IPS DF 4.7 (cell line): ENCODE data around the gene PLB1.

Experiments used
- DNase-seq: peaks from one replicate; pipeline ENCODE4 v3.0.0-alpha.2; 2013; ENCODE audit warnings: low spot score; ENCODE audit errors: extremely low read depth

Gene PLB1

DNA sequence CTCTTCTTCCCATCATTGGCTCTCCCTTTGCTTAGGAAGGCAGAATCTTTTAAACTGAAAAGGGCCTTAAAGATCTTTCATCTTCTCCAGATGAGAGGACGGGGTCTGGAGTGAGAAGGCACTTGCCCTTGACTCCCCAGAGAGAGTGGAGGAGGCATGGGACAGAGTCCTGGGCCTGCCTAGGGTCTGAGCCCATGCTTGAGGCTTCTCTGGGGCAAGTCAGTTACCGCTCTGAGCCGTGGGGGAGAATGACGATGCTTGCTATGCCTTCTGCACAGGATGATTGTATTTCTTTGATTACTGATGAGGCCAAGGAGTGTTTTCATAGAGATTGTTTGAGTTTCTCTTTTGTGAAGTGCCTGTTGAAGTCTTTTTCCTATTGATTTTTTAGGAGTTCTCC is 921 bp downstream of the PLB1 start:
- DNase-seq: no peak

DNA sequence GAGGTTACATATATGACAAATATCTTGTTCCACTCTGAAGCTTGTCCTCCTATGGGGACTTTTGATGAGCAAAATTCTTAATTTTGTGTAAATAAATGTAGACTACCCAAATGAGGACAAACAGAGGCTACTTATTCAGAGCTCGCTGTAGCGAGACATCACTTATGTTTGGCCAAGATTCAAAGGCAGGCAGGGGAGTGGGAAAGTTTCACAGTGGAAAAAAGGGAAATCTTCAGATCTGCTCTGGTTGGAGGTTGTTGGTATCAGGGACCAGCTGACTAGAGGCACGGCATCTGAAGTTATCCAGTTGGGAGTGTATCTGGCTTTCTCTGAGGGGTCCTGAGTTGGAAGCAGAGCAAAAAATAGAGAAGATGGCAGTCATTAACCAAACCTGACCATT is 1.3 kb downstream of the PLB1 start:
- DNase-seq: no peak

DNA sequence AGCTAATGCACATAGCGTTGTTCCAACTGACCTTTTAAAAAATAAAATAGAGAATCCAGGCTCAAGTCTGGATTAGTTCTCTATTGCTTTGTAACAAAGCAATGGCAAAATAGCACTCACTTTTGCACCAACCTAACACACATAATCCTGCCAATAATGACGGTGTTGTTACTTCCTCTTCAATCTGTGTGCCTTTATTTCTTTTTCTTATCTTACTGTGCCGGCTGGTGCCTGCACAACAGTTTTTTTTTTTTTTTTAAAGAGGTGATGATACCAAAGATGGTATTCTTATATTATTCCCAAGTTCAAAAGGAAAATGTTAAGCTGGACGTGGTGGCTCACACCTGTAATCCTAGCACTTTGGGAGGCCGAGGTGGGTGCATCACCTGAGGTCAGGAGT is 3.4 kb downstream of the PLB1 start:
- DNase-seq: no peak

DNA sequence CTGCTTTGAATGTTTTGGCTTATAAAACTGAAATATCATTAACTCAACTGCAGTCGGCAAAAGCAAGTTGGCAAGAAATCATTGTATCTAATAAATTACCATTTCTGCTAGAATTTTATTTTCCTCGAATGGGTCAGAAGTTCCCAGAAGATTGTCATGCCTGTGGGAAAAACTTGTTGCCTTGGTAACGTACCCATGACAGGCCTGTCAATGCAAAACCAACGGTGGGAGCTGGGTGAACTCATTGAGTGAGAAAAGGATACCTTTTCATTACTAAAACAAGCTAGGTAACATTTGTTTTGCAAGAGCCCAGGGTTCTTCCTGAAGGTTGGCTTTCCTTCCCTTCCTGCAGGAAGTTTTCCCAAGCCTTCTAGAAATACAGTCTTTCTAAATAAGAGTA is 9.5 kb downstream of the PLB1 start:
- no peak for DNase-seq

DNA sequence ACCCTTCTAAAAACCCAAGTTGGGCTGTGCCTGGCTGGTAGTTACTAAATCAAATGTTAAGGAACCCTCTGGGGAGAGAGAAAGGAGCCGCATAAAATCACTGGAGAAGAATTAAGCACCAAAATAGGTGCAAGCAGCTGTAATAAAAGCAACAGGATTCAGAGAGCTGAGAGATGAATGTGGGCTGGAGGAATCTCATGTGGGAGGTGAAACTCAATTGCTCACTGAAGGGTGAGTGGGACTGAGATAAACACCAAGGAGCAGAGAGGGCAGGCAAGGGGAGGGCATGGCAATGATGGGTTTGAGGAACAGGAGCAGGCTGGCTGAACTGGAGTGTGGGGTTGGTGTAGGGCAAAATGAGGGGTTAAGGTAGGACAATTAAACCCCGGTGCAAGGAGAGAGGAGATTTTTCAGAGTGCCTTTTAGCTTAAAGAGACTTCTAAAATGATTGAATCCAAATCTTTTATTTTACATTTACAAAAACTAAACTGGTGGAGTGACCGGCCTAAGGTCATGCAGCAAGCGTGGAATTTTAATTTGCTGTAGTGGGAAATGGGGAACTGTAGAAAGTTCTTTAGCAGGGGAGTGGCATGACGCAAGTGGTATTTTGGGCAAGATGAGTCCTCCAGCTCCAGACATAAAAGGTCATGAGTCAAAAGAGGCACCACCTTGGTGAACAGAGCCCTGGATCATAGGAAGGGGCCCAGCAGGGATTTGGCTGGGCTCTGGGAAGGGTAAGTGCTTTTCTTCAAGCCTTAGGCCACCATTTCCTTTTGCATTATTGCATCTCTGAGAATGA is 10.5 kb downstream of the PLB1 start:
- DNase-seq: no peak

- DNase-seq: no peak
Measured at GRCh38 chr2:28507796-28508764, 12.2 kb downstream of the PLB1 start.

DNA sequence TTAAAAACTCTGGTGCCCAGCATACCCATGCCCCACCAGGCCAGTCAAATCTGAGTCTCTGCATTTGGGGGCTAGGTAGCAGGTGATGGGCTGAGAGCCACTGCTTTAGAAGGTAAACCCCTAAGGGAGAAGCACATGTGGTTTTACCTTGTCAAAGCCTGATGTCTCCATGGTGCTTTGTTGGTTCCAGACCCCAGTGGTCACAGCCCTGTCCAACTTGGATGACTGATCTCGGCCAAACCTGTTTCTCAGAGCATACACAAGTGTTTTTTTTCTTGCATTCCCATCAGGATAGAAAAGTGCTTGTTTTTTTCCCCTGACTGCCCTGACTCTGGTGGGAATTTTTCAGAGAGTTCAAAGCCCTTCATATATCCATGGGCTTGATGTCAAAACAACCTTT is 13.5 kb downstream of the PLB1 start:
- DNase-seq: no peak

GRCh38 chr2:28510184-28510583 is 14.3 kb downstream of the PLB1 start:
- no peak for DNase-seq

- DNase-seq: no peak
Measured at GRCh38 chr2:28511871-28512606, 16.2 kb downstream of the PLB1 start.

GRCh38 chr2:28512607-28512965 is 16.7 kb downstream of the PLB1 start:
- no peak for DNase-seq

GRCh38 chr2:28513097-28513496 is 17.2 kb downstream of the PLB1 start:
- DNase-seq: no peak

DNA sequence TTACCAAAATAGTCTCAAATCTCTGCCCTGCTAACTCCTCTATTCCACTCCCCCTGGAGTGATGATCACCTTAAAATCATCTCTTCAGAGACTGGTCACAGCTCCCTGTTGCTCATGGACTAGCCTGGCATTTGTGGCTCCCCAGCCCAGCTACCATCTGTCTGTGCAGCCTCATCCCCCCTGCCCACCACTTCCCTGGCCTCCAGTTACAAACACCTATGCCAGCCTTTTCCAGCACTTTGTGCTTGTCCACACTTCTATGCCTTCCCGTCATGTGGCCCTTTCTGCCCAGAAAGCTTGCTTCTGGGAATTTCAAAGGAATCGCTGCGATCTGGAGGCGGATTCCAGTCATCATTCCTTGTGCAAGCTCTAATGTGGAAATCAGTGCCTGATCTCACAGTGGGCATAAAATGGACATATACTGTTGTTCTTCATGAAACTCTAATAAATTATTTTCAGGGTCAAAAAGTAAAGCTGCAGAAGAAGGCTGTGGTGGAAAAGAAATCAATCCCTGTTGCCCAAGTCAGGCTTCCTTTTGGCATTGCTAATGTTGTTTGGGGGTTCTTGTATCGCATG is 19.4 kb downstream of the PLB1 start:
- DNase-seq: no peak

DNA sequence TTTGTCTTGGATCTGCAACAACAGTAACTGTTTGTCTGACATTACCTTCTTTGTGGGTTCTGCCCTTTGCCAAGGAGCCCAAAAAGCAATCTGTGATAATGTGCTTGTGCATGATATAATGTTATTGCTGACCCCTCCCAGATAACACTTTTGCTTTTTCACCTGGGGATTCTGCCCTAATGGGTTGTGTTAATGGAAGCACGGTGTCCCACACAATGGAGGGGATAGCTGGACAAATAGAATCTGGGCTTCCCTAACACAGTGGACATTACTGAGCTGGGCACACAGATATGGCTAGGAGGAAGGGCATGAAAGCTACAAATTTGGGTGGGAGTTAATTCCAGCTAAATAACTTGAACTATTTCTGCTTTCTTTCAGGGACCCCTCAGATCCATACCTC is 20.6 kb downstream of the PLB1 start:
- DNase-seq: no peak

DNA sequence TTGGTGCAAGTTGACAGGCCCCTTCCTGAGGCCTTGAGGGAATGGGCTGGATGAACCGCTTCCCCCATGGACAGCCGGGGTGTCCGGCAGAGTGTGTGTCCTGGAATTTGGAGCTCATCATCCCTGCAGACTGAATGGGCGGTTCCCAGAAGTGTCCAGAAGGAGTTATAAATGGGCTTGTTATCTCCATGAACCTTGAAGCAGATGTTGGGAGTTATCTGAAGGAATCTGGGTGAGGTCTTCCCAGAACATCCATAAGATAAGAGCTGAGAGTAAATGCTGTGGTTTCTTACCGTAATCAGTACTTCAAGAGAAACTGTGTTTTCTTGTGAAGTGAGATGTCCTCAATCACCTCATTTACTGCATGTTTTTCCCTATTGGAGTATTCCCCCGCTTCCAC is 21.1 kb downstream of the PLB1 start:
- DNase-seq: no peak

GRCh38 chr2:28521663-28522062 is 25.8 kb downstream of the PLB1 start:
- DNase-seq: no peak

DNA sequence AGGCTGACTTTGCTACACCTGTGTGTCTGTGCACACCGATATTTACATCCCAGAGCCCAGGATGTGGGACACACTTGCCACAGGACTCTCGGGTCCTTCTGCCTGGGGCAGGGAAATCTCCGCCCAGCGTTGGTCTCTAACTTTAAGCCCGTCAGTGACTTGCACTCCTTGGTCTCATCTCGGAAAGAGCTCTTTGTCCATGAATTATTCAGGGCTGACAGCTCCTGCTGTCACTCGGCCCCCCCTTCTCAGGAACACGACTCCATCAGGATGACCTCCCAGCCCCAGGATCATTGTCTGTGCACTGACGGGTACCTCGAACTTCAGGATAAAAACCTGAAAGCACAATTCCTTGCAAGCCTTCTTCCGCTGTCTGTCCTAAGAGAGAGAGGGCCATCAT is 26.6 kb downstream of the PLB1 start:
- no peak for DNase-seq

DNA sequence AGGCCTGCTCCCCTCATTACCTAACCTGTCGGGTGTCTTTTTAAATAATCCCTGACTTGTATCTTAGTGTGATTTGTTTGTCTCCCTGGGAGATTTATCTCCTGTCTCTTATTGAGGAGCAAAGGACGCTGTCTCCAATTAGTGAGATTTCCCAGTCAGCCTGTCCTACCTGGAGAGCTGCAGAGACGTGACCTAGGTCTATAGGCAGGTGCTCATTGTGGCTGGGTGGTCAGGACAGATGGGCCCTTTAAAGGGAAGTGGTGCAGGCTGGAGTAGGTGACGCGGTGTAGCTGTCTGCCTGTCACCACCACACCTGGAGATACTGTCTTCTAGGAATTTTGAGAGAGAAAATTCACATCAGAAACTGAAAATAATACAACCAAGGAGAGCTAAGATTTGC is 28.0 kb downstream of the PLB1 start:
- DNase-seq: no peak

DNA sequence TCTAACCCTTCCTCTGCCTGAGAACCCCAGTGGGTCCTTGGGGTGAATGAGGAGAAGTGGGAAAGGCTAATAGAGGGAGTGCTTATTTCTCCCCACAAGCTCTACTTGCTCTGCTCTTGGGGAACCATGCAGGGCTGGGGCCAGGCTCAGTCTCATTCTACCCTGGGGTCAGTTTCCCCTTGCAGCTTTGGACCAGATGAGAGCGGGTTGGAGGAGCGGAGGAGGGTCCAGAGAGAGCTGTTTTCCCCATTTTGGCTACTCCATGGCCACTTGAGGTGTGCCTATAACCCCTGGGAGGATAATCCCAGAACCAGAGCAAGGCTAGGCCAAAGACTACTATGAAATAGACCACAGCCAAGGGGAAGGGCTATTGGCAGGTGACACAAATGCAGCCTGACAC is 29.6 kb downstream of the PLB1 start:
- DNase-seq: no peak

GRCh38 chr2:28526527-28527132 is 30.8 kb downstream of the PLB1 start:
- no peak for DNase-seq

- DNase-seq: no peak
Measured at GRCh38 chr2:28527196-28527595, 31.3 kb downstream of the PLB1 start.

GRCh38 chr2:28528206-28528605 is 32.3 kb downstream of the PLB1 start:
- no peak for DNase-seq
